D721Med (cell line): Measurements from ENCODE around the gene SRSF8.

Experiments
- DNase-seq: peaks from one replicate; pipeline ENCODE4 v3.0.0; 2011; ENCODE audit warnings: low spot score; ENCODE audit not compliant: insufficient read length
- FAIRE-seq: peaks from 2 replicates; lab custom pipeline; 2011; peaks lifted over from hg19 to GRCh38; lab: Jason Lieb, UNC
- TF ChIP-seq, protein P1 (sequence below): IDR thresholded peaks from 2 replicates; pipeline ENCODE4 v1.5.1; 2012; ENCODE audit warnings: mild to moderate bottlenecking, control low read depth; ENCODE audit not compliant: insufficient read depth; ENCODE audit errors: missing control alignments

SRSF8 gene

DNA sequence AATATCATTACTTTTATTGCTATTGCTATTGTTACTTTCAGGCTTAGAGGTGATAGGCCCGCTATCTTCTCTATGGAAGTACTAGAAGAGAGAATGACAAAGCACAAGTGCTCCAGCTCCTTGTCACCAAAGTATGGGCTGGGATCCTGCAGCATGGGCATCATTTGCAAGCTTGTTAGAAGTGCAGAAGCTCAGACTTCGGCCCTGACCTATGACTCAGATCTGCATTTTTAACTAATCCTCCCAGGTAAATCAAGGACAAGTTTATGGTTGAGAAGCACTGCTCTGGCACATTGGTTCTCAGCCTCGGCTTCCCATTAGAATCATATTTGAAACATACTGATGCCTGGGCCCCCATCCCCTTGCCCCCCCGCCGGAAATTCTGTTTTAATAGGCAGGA is 14.3 kb downstream of the SRSF8 start:
- TF ChIP-seq, protein P1, sequence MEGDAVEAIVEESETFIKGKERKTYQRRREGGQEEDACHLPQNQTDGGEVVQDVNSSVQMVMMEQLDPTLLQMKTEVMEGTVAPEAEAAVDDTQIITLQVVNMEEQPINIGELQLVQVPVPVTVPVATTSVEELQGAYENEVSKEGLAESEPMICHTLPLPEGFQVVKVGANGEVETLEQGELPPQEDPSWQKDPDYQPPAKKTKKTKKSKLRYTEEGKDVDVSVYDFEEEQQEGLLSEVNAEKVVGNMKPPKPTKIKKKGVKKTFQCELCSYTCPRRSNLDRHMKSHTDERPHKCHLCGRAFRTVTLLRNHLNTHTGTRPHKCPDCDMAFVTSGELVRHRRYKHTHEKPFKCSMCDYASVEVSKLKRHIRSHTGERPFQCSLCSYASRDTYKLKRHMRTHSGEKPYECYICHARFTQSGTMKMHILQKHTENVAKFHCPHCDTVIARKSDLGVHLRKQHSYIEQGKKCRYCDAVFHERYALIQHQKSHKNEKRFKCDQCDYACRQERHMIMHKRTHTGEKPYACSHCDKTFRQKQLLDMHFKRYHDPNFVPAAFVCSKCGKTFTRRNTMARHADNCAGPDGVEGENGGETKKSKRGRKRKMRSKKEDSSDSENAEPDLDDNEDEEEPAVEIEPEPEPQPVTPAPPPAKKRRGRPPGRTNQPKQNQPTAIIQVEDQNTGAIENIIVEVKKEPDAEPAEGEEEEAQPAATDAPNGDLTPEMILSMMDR, result no peak
- FAIRE-seq (no peak), DNase-seq (no peak)

DNA sequence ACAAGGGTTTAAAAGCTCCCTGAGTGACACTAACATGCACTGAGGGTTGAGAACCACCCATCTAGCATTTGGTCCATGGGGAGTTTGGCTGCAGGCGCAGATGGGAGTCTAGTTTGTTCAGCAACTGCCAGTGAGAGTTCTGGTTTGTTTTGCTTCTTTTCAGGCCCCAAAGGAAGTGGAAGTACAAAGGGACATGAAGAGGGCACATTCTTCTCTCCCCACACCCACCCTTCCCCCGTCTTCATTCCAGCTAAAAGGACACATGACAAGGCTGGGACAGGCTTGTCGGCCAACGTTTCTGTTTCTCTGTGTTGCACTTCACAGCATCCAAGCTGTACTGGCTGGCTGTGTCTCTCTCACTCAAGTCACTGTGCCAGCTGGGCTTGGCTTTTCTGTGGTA is 14.7 kb downstream of the SRSF8 start:
- no peak for DNase-seq
- FAIRE-seq, result no peak
- TF ChIP-seq, protein P1, result no peak

DNA sequence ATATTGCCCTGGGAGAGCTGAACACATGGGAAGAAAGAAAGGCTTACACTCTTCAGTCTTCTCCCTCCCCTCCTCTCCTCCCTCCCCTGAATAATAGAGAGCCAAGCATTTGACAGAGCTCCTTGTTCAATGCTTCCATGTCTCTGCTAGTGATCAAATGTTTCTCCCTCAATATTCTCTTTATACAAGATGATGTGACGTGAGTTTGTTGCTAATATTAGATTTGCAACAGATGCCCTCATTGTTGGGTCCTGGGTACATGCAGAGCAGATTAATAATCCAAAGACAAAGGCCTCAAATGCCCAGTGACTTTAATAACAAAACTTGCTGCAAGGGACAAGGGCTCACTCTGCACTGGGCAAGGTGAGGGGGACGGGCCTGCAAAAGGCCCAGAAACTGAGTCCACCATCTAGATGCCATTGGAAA is 15.9 kb downstream of the SRSF8 start:
- FAIRE-seq, result no peak
- no peak for DNase-seq
- TF ChIP-seq, protein P1, result no peak

DNA sequence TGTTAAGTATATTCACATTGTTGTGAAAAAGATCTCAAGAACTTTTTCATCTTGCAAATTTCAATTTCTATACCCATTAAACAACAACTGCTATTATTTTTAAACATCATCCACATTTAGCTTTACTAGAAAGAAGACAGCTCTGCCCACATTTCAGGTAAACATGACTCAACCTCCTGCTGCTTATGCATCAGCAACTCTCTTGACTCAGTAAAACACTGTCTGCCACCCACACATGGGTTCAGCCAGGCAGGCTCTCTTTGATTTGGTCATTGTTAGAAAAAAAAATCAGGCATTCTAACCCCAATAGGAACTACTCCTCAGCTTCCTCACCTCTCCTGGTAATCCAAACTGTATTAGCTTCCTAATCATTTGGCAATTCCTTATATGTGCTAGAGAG is 17.8 kb downstream of the SRSF8 start:
- DNase-seq (no peak), FAIRE-seq (no peak)
- TF ChIP-seq, protein P1, result no peak

DNA sequence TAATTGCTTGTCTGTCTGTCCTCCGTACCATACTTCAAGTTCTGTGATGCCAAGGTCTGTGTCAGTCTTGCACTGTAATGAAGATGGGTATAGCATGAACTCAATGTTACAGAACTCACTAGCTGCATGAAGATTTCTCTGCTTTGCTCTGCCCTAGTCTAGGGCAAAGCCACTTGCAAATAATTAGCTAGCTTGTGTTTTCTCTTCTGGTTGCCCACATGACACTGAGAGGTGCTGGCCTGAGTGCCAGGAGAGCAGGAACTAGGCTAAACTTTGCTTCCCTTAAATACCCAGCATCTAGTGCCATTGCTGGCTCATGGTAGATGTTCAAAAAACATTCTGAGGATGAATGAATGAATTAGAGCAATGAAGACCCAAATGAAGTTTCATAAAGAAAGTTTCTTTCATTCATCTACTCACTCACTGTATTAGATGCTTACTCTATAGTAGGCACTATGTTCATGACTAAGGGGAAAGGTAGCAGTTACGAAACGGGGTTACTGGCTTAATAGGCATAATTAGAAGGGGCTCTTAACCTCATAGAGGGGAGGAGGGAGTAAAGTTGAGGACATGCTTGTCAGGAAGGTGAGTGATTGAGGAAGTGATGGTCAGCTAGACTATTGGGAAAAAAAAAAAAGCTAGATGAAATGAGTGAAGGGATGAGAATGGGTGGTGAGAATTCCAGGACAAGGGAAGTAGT is 18.5 kb downstream of the SRSF8 start:
- DNase-seq, result no peak
- TF ChIP-seq, protein P1, result no peak
- FAIRE-seq, result no peak

DNA sequence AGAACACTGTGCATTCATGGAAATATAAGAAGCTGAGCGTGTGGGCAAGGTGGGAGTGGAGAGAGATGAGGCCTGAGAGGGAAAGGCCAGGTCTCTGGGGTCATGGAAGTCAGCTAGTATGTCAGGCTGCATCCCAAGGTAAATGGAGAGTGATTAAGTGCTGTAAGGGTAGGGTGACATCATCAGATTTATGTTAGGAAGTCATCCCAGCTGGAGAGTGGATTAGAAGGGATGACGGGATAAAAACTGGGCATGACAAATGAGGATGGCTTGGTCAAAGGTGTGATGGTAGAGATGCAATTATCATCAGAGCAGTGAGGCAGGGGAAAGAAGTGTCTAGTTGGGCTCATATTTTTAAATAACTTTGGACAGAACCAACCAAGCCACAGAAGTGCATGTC is 19.4 kb downstream of the SRSF8 start:
- TF ChIP-seq, protein P1, result no peak
- DNase-seq, result no peak
- FAIRE-seq, result no peak

DNA sequence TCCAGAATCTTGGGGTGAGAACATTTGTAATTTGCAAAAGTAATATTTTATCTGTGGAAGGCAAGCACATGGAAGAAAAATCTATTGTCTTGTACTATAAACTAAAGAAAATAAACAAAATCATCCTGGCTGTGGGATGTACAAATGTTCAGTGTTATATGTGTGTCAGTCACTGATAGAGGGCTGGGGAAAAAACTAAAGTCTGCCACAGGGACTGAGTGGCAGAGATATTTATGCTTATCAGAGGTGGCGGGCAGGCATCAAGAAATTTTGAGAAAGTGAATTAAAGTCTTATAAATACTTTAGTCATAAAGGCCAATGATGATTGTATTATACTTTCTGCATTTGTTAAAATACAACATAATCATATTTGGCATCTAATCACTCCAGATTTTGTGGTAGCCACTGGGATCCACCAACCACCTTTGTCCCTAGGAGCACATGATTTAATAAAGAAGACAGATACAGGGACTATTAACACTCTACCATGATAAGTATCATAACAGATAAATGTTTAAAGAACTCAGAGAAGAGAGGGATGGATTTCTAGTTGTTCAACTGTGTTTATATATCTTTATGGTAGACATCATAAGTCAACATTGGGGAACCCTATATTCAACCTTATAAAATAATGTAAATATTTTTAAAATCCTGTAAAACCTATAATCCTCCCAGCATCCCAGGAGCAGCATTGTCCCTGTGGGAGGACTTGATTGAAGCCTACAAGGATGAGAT is 20.3 kb downstream of the SRSF8 start:
- TF ChIP-seq, protein P1, result no peak
- FAIRE-seq, result no peak

More for the DNA sequence above, 20.3 kb downstream of the SRSF8 start:
- no peak for DNase-seq
